Sigmoid colon (tissue), 7 donors: ENCODE measurements around the gene CCNK. TPM values are rescaled to one million over a fixed set of nuclear protein-coding genes. Genes with fewer than 3 reads are reported as not detected.

Experiments used
- DNase-seq: peaks from one replicate; pipeline ENCODE4 v3.0.0-alpha.2; 2019
- H3K27ac ChIP-seq, 4 donors: fragments of 200-600 bp; sonication (generic); one replicate each; pipeline ENCODE4 v1.5.1; 2016 to 2019; ENCODE audit warnings: mild to moderate bottlenecking in 1 of 4
- H3K27me3 ChIP-seq, 3 donors: fragments of 200-600 bp; sonication (generic); one replicate each; pipeline ENCODE4 v1.5.1; 2019; ENCODE audit warnings: mild to moderate bottlenecking in 1 of 3
- H3K36me3 ChIP-seq, 4 donors: fragments of 200-600 bp; sonication (generic); one replicate each; pipeline ENCODE4 v1.5.1; 2016 to 2019
- H3K4me1 ChIP-seq, 4 donors: fragments of 200-600 bp; sonication (generic); one replicate each; pipeline ENCODE4 v1.5.1; 2017 to 2019
- H3K4me3 ChIP-seq, 4 donors: fragments of 200-600 bp; sonication (generic); one replicate each; pipeline ENCODE4 v1.5.1; 2017 to 2019; ENCODE audit warnings: mild to moderate bottlenecking in 2 of 4, moderate library complexity in 1 of 4
- H3K9me3 ChIP-seq, 4 donors: fragments of 200-600 bp in 3 of 4; sonication (generic) in 3 of 4; one replicate each; pipeline versions ENCODE4 v1.5.1 to v1.6.1; 2013 to 2019
- CTCF ChIP-seq, 4 experiments: fragments of 450-650 bp in 3 of 4; fragments of 200-600 bp in 1 of 4; IDR thresholded peaks; one replicate each; pipeline ENCODE4 v1.5.1; 2016 to 2019; ENCODE audit warnings: antibody characterized with exemption in 4 of 4, mild to moderate bottlenecking in 3 of 4, moderate library complexity in 2 of 4
- EP300 ChIP-seq, 4 donors: sonication (generic); formaldehyde crosslinking; IDR thresholded peaks; one replicate each; pipeline ENCODE4 v1.6.1; 2017; ENCODE audit warnings: antibody characterized with exemption in 4 of 4
- POLR2A ChIP-seq, 2 donors: fragments of 450-650 bp; IDR thresholded peaks; one replicate each; pipeline ENCODE4 v1.6.1; 2016; ENCODE audit warnings: antibody characterized with exemption in 2 of 2, mild to moderate bottlenecking in 2 of 2, moderate library complexity in 2 of 2
- POLR2AphosphoS5 ChIP-seq, 4 donors: sonication (generic); formaldehyde crosslinking; IDR thresholded peaks; one replicate each; pipeline ENCODE4 v1.6.1; 2017; ENCODE audit warnings: antibody characterized with exemption in 4 of 4
- WGBS, 2 donors: extraction: QIAGEN DNeasy Blood & Tissue Kit; methylation state at CpG; one replicate each; pipeline ENCODE4 v1.1.7; 2013; 5-methylcytosine and 5-hydroxymethylcytosine counted together
- intact Hi-C: fragments of 100-400 bp; cut with DNase I; formaldehyde crosslinking; loops from one replicate; pipeline ENCODE4 v1.15.1; 2023
- polyA plus RNA-seq, 3 donors: library from polyadenylated mRNA; stranded (reverse); fragments of 200-250 nt; gene quantifications; one replicate each; pipeline ENCODE4 v1.2.3, GENCODE V29; 2013
- total RNA-seq, 4 donors: library from RNA; depleted of rRNA; stranded (reverse); fragments of >200 nt; gene quantifications; one replicate each; pipeline ENCODE4 v1.1.0, GENCODE V29; 2016
- donor health status: healthy with polysubstance abuse.
- donor health status: Bipolar disorder and iron deficiency.
- donor health status: healthy.

CCNK gene
- total and polyA plus RNA-seq, 7 donors = 13.2 to 25.9 (median 18.1) TPM

GRCh38 chr14:99467336-99468078 is 13.7 kb upstream of the CCNK start:
- DNase-seq = no peak
- intact Hi-C loops = no loop called here
- H3K4me1 ChIP-seq = peaks cover 0 to 16% (median 11%) of the 10 kb centered on the region in 4 donors
- 73 to 82% methylated on average over 9 of the region's 9 CpGs for WGBS, 2 donors
- H3K9me3 ChIP-seq = no peaks in the 10 kb centered on the region
- peak overlapping the region in 1 of 4 donors; percentile 27 for H3K27ac ChIP-seq
- no peaks in the 10 kb centered on the region for H3K27me3 ChIP-seq
- H3K36me3 ChIP-seq = peaks cover 6 to 31% (median 18%) of the 10 kb centered on the region in 4 donors
- TF ChIP-seq POLR2AphosphoS5 (IDR thresholded peaks at IDR 0.05) (no peak), POLR2A (IDR thresholded peaks at IDR 0.05) (no peak), EP300 (IDR thresholded peaks at IDR 0.05) (no peak), CTCF (IDR thresholded peaks at IDR 0.05) (no peak)
- H3K4me3 ChIP-seq = no peak overlapping the region

DNA sequence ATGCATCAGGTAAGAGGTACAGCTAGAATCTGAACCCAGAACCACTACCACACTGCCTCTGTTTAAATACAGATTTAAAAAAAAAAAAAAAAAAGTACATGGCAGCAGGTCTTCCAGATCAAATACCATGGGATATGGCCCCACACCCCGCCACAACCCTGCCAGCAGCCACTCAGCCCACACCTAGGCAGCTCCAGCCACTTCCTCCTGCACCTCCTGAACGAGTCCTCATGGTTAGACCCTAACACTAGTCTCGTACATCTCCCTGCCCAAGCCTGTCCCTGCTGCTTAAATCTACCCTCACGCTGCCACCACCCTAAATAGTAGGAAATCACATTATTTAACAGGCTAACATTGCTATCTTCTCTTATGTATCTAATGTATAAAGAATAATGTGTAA is 13.1 kb upstream of the CCNK start:
- TF ChIP-seq EP300 (IDR thresholded peaks at IDR 0.05) (no peak), POLR2AphosphoS5 (IDR thresholded peaks at IDR 0.05) (no peak), POLR2A (IDR thresholded peaks at IDR 0.05) (no peak), CTCF (IDR thresholded peaks at IDR 0.05) (no peak)
- Histone ChIP-seq H3K27me3 (no peaks in the 10 kb centered on the region), H3K9me3 (no peaks in the 10 kb centered on the region), H3K4me3 (no peak overlapping the region), H3K36me3 (peaks cover 6 to 25% (median 13%) of the 10 kb centered on the region in 4 donors), H3K4me1 (peaks cover 0 to 16% (median 11%) of the 10 kb centered on the region in 4 donors), H3K27ac (no peak overlapping the region)
- intact Hi-C loops = no loop called here
- WGBS, 2 donors = 44 to 59% methylated on average over 4 of the region's 4 CpGs
- no peak for DNase-seq

DNA sequence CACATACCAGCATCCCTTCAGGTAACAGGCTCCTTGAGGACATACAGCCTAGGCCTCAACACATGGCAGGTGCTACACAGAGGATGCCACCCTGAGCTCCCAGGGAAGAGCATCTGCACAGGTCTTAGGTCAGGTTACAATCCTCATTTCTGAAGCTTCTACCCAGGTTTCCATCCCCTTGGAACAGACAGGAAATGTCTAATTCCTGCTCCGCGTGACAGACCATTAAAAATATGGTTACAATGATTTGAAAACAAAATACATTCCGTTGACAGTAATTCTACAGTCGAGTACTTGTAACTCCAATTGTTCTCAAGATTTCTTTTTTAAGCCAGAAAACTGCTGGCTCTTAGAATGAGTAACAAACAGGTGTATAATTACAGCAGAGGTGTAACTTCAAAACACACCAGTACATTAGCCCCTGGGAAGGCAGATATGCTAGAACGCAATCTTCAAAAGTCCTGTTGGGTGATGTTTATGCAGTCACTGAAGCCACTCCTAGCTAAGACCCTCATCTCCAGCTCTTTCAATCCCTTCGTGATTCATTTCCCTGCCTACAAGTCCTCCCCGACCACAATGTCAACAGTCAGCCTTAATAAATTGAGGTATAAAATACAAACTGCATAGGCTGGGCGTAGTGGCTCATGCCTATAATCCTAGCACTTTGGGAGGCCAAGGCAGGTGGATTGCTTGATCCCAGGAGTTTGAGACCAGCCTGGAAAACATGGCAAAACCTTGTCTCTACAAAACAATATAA is 12.2 kb upstream of the CCNK start:
- no peak for DNase-seq
- Histone ChIP-seq H3K36me3 (peaks cover 6 to 16% (median 11%) of the 10 kb centered on the region in 4 donors), H3K9me3 (no peaks in the 10 kb centered on the region), H3K4me3 (no peak overlapping the region), H3K4me1 (peaks cover 0 to 16% (median 11%) of the 10 kb centered on the region in 4 donors), H3K27ac (no peak overlapping the region), H3K27me3 (no peaks in the 10 kb centered on the region)
- intact Hi-C loops = no loop called here
- WGBS, 2 donors = 59 to 72% methylated on average over 8 of the region's 8 CpGs
- TF ChIP-seq EP300 (IDR thresholded peaks at IDR 0.05) (no peak), POLR2A (IDR thresholded peaks at IDR 0.05) (no peak), POLR2AphosphoS5 (IDR thresholded peaks at IDR 0.05) (no peak), CTCF (IDR thresholded peaks at IDR 0.05) (no peak)

DNA sequence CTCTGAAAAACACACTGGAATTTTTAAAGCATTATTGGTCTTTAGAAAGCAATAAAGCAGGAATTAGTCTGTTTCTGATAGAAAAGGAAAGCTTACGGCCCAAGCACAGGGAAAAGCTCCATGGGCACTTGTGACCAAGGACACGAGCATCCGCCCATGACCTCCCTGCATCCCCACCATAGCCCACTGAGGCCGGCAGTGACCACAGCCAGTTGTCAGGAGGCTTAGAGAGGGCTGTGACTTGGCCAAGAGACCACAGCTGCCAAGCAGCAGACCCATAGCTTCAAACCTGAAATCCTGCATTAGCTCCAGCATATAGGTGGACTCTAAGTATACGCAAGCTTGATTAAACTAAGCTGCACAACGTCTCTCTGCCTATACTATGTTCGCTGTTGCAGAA is 9.5 kb upstream of the CCNK start:
- H3K4me1 ChIP-seq = peaks cover 0 to 29% (median 22%) of the 10 kb centered on the region in 4 donors
- H3K36me3 ChIP-seq = no peaks in the 10 kb centered on the region
- no peaks in the 10 kb centered on the region for H3K27me3 ChIP-seq
- H3K27ac ChIP-seq = no peak overlapping the region
- DNase-seq = no peak
- intact Hi-C loops = no loop called here
- no peak overlapping the region for H3K4me3 ChIP-seq
- 87 to 93% methylated on average over 7 of the region's 7 CpGs for WGBS, 2 donors
- H3K9me3 ChIP-seq = no peaks in the 10 kb centered on the region
- TF ChIP-seq POLR2AphosphoS5 (IDR thresholded peaks at IDR 0.05) = no peak
- no peak for TF ChIP-seq POLR2A (IDR thresholded peaks at IDR 0.05)

DNA sequence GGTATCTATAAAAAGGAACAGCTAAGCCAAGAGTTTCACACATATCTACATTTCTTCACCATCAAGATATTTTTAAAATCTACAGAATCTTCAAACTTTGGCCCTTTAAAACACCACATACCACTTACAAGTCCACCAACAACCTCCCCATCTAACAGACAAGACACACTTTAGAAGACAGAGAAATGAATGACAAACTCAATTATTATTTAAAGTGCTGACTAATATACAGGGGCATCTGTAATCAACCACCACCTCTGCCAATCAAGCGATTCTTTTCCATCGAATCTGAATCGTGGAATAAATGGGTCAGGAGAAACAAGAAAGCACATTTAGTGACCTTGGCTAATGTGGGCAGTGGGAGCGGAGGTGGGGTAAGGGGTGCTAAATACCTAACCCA is 8.3 kb upstream of the CCNK start:
- DNase-seq = no peak
- 83 to 91% methylated on average over 4 of the region's 4 CpGs for WGBS, 2 donors
- no peak for TF ChIP-seq CTCF (IDR thresholded peaks at IDR 0.05)
- no peak for TF ChIP-seq EP300 (IDR thresholded peaks at IDR 0.05)
- no peak for TF ChIP-seq POLR2A (IDR thresholded peaks at IDR 0.05)
- TF ChIP-seq POLR2AphosphoS5 (IDR thresholded peaks at IDR 0.05) = no peak
- intact Hi-C loops = no loop called here
- H3K9me3 ChIP-seq = no peaks in the 10 kb centered on the region
- no peaks in the 10 kb centered on the region for H3K27me3 ChIP-seq
- no peak overlapping the region for H3K27ac ChIP-seq
- no peaks in the 10 kb centered on the region for H3K36me3 ChIP-seq
- H3K4me3 ChIP-seq = no peak overlapping the region
- peaks cover 0 to 25% (median 16%) of the 10 kb centered on the region in 4 donors for H3K4me1 ChIP-seq
